Measurements from ENCODE around the gene HAO2. TPM values are rescaled to one million over a fixed set of nuclear protein-coding genes. Genes with fewer than 3 reads are reported as not detected.

The HAO2 gene
- total and polyA plus RNA-seq, 9 donors: 0.12 to 0.50 (median 0.23) TPM; not detected in 6

- Histone ChIP-seq H3K27me3 (no peaks in the 10 kb centered on the region), H3K9me3 (no peaks in the 10 kb centered on the region), H3K4me3 (no peak overlapping the region), H3K36me3 (no peaks in the 10 kb centered on the region), H3K4me1 (ENCODE audit: insufficient read depth) (no peaks in the 10 kb centered on the region), H3K27ac (no peak overlapping the region)
- no peak for DNase-seq
- TF ChIP-seq CTCF (IDR thresholded peaks at IDR 0.05) (no peak), POLR2A (IDR thresholded peaks at IDR 0.05) (no peak), EP300 (IDR thresholded peaks at IDR 0.05) (no peak)
- intact Hi-C loops (cut with DNase I): no loop called here
These were observed 54.0 kb downstream of the HAO2 start for GRCh38 chr1:119422631-119423030.

DNA sequence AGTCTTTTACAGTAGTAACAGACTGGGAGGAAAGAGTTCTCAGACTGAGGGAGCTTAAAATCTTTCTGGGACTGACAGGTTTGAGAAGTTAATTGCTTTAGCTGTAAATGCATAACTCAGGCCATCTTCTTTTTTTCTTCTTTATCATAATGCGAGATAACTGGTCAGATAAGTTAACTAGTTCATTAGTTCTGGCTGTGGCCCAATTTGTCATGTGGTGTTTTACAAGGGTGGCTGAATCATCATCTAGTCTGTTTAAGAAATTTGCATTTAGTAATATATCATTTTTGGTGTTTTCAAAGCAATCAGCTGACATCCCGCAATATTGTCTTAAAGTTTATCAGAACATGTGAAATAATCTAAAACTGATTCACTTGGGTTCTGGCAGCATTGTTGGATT is 60.4 kb downstream of the HAO2 start:
- no peaks in the 10 kb centered on the region for H3K9me3 ChIP-seq
- H3K27ac ChIP-seq: no peak overlapping the region
- no peak overlapping the region for H3K4me3 ChIP-seq
- WGBS, 3 donors: 83 to 90% (median 85%) methylated on average over 2 of the region's 2 CpGs
- no peaks in the 10 kb centered on the region for H3K36me3 ChIP-seq
- intact Hi-C loops (cut with DNase I): no loop called here
- no peaks in the 10 kb centered on the region for H3K4me1 ChIP-seq (ENCODE audit: insufficient read depth)
- TF ChIP-seq CTCF (IDR thresholded peaks at IDR 0.05): no peak
- TF ChIP-seq EP300 (IDR thresholded peaks at IDR 0.05): no peak
- TF ChIP-seq POLR2A (IDR thresholded peaks at IDR 0.05): no peak
- DNase-seq: no peak
- no peaks in the 10 kb centered on the region for H3K27me3 ChIP-seq

- WGBS, 3 donors: 62 to 64% (median 63%) methylated on average over 4 of the region's 4 CpGs
- TF ChIP-seq POLR2A (IDR thresholded peaks at IDR 0.05): no peak
- TF ChIP-seq CTCF (IDR thresholded peaks at IDR 0.05): no peak
- no peak for TF ChIP-seq EP300 (IDR thresholded peaks at IDR 0.05)
- no peaks in the 10 kb centered on the region for H3K36me3 ChIP-seq
These were observed 61.1 kb downstream of the HAO2 start for GRCh38 chr1:119429687-119430086.

DNA sequence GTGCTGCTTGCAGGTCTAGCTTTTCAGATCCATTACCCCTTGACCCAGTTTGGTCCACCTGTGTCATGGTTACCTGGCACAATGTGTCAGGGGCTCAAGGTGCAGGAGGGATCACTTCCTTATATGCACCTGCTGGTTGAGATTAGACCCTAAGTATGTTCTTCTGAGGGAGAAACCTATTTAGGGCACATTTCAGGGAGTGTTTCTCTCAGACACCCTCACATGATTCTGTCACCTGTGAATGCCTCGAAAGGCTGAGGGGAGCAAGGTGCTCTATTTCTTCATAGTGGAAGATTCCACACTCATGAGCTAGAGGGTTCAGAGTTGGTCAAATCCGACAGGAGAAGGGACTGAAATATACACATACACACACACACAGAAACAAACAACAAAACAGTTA is 61.9 kb downstream of the HAO2 start:
- no peak for DNase-seq

More at GRCh38 chr1:119429687-119430086, 61.1 kb downstream of the HAO2 start:
- intact Hi-C loops (cut with DNase I): no loop called here
- Histone ChIP-seq H3K27ac (no peak overlapping the region), H3K9me3 (no peaks in the 10 kb centered on the region), H3K27me3 (no peaks in the 10 kb centered on the region), H3K4me3 (no peak overlapping the region), H3K4me1 (ENCODE audit: insufficient read depth) (no peaks in the 10 kb centered on the region)
- DNase-seq: no peak

More for the DNA sequence above, 61.9 kb downstream of the HAO2 start:
- 87 to 91% (median 87%) methylated on average over 2 of the region's 2 CpGs for WGBS, 3 donors
- H3K27me3 ChIP-seq: no peaks in the 10 kb centered on the region
- H3K36me3 ChIP-seq: no peaks in the 10 kb centered on the region
- H3K4me3 ChIP-seq: no peak overlapping the region
- no peaks in the 10 kb centered on the region for H3K4me1 ChIP-seq (ENCODE audit: insufficient read depth)
- no peaks in the 10 kb centered on the region for H3K9me3 ChIP-seq
- H3K27ac ChIP-seq: no peak overlapping the region
- intact Hi-C loops (cut with DNase I): no loop called here
- TF ChIP-seq POLR2A (IDR thresholded peaks at IDR 0.05): no peak
- TF ChIP-seq CTCF (IDR thresholded peaks at IDR 0.05): no peak
- TF ChIP-seq EP300 (IDR thresholded peaks at IDR 0.05): no peak

All from ovary (tissue), 9 donors.